Muscle layer of colon (tissue), 2 donors: Measurements from ENCODE around the gene RTKN2.

Experiments used
- H3K27ac ChIP-seq: one replicate; pipeline ENCODE4 v1.7.0; 2013; ENCODE audit warnings: low read depth, mild to moderate bottlenecking, low read length, moderate library complexity
- H3K27me3 ChIP-seq, 2 donors: one replicate each; pipeline ENCODE4 v1.7.0; 2013; ENCODE audit warnings: low read length in 2 of 2, mild to moderate bottlenecking in 2 of 2; ENCODE audit not compliant: insufficient read depth in 2 of 2, control insufficient read depth in 1 of 2
- H3K36me3 ChIP-seq: one replicate; pipeline ENCODE4 v1.7.0; 2013; ENCODE audit warnings: mild to moderate bottlenecking, low read length; ENCODE audit not compliant: insufficient read depth
- H3K4me1 ChIP-seq: one replicate; pipeline ENCODE4 v1.7.0; 2013; ENCODE audit warnings: mild to moderate bottlenecking, low read length; ENCODE audit not compliant: insufficient read depth
- H3K4me3 ChIP-seq, 2 donors: one replicate each; pipeline ENCODE4 v1.7.0; 2013; ENCODE audit warnings: low read length in 2 of 2, low read depth in 1 of 2, mild to moderate bottlenecking in 1 of 2, moderate library complexity in 1 of 2
- H3K9ac ChIP-seq: one replicate; pipeline ENCODE4 v1.7.0; 2013; ENCODE audit warnings: low read length
- H3K9me3 ChIP-seq: one replicate; pipeline ENCODE4 v1.7.0; 2013; ENCODE audit warnings: mild to moderate bottlenecking, low read length
- donor health status: abdominal sarcoma.
- donor health status: Adenocarcinoma of cecum.

RTKN2 gene

DNA sequence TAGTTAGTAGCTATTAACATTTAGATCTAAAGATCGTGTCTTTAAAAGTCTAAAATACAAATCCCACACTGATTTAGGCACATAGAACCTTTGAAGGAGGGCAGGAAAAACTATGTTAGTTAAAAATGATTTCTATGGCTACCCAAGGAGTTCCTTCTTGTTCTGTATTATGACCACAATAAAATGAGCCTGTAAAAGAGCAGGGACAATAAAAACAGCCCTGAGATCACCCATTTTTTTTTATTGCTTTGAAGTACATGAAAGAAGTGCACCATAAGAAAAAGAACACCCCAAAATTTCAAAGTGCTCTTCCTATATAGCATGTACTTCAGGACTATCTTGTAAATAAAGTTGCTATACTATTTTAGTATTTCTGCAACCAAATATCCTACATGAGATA is 29.8 kb downstream of the RTKN2 start:
- H3K36me3 ChIP-seq = no peaks in the 10 kb centered on the region
- peaks cover 8% of the 10 kb centered on the region for H3K4me1 ChIP-seq
- no peak overlapping the region for H3K9ac ChIP-seq
- H3K9me3 ChIP-seq = no peaks in the 10 kb centered on the region
- no peak overlapping the region for H3K27ac ChIP-seq
- H3K27me3 ChIP-seq = no peaks in the 10 kb centered on the region
- no peak overlapping the region for H3K4me3 ChIP-seq

DNA sequence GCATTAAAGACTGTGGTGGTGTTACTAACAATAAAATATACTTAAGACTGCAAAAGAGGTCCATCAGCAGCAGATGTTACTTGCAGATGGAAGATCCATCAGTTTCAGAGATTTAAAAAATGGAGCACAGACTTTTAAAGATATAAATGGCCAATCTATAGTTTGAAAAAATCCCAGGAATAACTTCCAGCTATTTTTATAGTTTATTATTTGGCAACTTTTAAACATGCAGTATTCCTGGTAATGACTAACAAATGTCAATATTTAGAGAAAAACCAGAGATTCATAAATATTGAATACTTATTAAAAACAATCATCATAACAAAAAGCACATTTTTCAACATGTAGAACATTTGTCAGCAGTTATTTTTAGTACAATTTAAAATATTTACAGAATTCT is 30.7 kb downstream of the RTKN2 start:
- Histone ChIP-seq H3K27ac (no peak overlapping the region), H3K9me3 (no peaks in the 10 kb centered on the region), H3K27me3 (no peaks in the 10 kb centered on the region), H3K9ac (no peak overlapping the region), H3K4me3 (no peak overlapping the region), H3K4me1 (no peaks in the 10 kb centered on the region), H3K36me3 (no peaks in the 10 kb centered on the region)

DNA sequence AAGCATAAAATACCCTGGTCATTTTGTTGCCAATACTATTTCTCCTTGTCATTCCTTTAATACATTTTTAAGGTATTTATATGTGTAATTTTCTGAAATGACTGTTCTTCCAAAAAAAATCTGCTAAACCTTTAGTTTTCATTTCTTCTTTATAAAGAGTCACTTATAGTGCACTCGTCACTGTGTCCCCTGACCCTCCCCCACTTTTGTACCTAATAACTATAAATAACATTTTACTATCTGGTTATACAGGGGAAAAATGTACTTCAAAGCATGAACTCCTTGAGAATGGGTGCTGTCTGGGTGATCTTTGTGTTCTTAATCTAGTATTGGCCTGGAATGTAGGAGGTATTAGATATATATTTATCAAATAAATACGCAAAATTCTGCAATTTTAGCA is 31.1 kb downstream of the RTKN2 start:
- Histone ChIP-seq H3K9ac (no peak overlapping the region), H3K4me1 (no peaks in the 10 kb centered on the region), H3K36me3 (no peaks in the 10 kb centered on the region), H3K9me3 (no peaks in the 10 kb centered on the region), H3K4me3 (no peak overlapping the region), H3K27me3 (no peaks in the 10 kb centered on the region), H3K27ac (no peak overlapping the region)

DNA sequence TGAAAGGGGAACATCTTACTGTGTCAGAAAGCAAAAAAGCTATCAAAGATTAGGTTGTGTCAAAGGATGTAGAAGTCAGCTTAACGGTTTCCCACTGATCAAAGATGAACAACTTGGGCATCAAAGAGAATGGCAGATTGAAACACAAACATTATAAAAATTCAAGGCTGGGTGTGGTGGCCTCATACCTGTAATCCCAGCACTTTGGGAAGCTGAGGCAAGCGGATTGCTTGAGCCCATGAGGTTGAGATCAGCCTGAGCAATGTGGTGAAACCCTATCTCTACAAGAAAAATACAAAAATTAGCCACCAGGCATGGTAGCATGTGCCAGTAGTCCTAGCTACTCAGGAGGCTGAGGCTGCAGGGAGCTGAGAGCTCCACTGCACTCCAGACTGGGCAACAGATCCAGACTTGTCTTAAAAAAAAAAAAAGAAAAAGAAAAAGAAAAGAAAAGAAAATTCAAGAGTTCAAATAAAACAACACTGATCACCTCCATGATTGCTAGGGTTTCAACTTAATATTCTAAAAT is 34.5 kb downstream of the RTKN2 start:
- H3K27ac ChIP-seq = no peak overlapping the region
- H3K4me1 ChIP-seq = no peaks in the 10 kb centered on the region
- H3K36me3 ChIP-seq = no peaks in the 10 kb centered on the region
- no peaks in the 10 kb centered on the region for H3K9me3 ChIP-seq
- H3K9ac ChIP-seq = no peak overlapping the region
- no peak overlapping the region for H3K4me3 ChIP-seq
- no peaks in the 10 kb centered on the region for H3K27me3 ChIP-seq

DNA sequence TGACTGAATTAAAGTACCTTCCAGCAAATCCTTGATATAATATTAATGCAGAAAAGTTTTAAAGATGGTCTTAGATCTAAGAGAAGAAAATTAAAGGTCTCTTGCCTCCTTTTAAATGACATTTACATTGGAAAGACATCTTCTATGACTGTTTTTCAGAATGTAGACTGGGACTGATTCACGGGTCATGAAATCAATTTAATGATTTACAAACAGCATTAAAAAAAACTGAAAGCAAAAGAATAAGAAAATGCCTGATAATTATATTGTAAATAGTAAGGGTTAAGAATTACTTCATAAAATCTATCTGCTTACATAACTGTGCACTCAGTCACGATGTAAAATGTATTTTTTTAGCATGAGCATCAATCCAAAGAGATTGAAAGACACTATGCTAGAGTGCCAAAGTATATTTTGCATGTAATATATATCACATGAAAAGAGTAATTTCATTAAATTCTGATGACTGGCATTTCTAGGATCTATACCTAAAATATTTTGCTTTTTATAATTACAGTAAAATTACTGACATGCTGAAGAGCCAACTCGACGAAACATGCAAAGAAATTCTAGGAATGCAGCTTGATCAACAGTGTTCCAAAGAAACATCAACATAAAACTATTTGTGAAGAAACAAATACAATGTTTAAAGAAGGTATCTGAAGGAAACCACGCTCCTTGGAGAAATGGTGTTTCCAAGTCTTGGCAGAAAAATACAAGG is 35.1 kb downstream of the RTKN2 start:
- H3K9me3 ChIP-seq = no peaks in the 10 kb centered on the region
- no peak overlapping the region for H3K4me3 ChIP-seq
- H3K9ac ChIP-seq = no peak overlapping the region
- no peaks in the 10 kb centered on the region for H3K4me1 ChIP-seq
- H3K36me3 ChIP-seq = no peaks in the 10 kb centered on the region
- H3K27me3 ChIP-seq = no peaks in the 10 kb centered on the region
- H3K27ac ChIP-seq = no peak overlapping the region

DNA sequence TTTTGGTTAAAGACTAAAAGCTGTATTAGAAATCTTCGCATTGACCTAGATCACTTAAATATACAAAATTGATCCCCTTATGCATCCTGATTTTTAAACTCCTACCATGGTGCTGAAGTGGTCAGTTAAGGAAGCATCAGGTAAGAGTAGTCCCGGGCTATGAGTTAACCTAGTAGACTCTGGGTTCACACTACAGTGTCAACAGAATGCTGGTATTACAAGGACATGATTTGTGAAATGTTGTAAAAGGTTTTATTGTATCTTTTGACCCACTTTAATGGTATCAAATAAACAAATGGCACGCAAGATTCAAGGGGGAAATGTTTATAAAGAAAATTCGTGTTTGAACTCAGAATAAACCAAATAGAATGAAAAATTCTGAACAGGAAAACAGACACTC is 36.8 kb downstream of the RTKN2 start:
- Histone ChIP-seq H3K27ac (no peak overlapping the region), H3K27me3 (no peaks in the 10 kb centered on the region), H3K4me1 (no peaks in the 10 kb centered on the region), H3K36me3 (no peaks in the 10 kb centered on the region), H3K4me3 (no peak overlapping the region), H3K9me3 (no peaks in the 10 kb centered on the region), H3K9ac (no peak overlapping the region)

DNA sequence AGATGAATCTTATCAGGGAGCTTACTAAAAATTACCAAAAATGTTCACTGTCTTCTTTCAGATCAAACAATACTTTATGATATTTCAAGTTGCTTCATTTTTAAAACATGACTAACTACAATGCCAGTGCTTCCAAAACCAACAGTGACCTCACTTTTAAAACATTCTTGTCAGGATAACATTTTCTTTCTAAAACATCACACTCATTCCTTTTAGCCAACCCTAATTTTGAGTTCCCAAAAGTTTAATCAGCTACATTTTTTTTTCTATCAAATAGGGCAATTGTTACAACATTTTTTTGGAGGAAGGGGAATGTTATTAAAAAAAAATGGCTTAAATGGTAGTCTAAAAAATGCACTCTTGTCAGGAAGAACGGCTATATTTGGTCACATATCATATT is 37.3 kb downstream of the RTKN2 start:
- no peak overlapping the region for H3K4me3 ChIP-seq
- no peaks in the 10 kb centered on the region for H3K4me1 ChIP-seq
- H3K9me3 ChIP-seq = no peaks in the 10 kb centered on the region
- H3K27ac ChIP-seq = no peak overlapping the region
- no peak overlapping the region for H3K9ac ChIP-seq
- H3K27me3 ChIP-seq = no peaks in the 10 kb centered on the region
- H3K36me3 ChIP-seq = no peaks in the 10 kb centered on the region

DNA sequence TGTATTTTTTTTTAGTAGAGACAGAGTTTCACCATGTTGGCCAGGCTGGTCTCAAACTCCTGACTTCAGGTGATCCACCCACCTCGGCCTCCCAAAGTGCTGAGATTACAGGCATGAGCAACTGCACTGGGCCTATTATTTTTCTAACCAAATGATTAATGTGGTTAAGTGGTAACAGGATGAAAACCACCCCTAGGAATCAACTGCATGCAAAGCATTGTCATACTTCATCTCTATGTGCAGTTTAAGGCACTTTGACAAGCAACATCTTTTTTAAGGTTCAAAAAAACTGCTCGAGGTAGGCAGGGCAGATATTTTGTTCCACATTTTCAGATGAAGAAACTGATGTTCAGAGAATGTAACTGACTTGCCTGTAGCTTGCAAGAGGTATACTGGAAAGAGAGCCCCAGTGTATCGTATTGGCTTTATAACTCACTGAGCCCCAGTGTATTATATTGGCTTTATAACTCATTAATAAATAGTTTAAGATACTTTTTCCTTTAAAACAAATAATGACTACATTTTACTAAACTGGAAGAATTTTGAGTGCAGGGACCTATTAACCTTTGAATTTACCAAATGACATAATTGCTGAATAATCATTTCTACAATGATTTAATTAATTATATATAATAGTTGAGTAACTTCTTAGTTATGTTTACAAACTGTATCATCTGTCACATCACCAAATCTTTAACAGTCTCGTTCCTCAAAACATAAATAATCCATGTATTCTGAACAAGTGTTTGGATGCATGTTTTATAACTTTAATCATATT is 38.1 kb downstream of the RTKN2 start:
- no peaks in the 10 kb centered on the region for H3K27me3 ChIP-seq
- no peaks in the 10 kb centered on the region for H3K4me1 ChIP-seq
- H3K4me3 ChIP-seq = no peak overlapping the region
- no peaks in the 10 kb centered on the region for H3K9me3 ChIP-seq
- no peaks in the 10 kb centered on the region for H3K36me3 ChIP-seq
- H3K9ac ChIP-seq = no peak overlapping the region
- no peak overlapping the region for H3K27ac ChIP-seq

DNA sequence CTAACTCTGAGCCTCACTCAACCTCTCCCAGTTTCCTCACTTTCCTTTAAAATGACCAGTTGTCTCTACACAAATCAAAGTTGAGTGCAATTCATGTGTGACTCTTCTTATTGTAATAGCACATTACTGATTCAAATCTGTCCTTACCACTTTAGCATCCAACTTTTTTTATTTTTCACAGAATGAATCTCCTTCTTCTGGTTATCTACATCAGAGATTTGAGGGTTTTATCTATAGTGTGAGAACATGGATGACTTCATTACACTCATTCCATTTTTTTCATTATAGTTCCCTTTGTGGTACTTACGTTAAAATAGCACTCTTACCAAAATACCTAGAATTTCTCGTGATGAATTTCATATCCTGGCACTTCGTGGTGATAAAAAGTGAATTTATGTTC is 43.3 kb downstream of the RTKN2 start:
- Histone ChIP-seq H3K4me1 (no peaks in the 10 kb centered on the region), H3K9me3 (no peaks in the 10 kb centered on the region), H3K9ac (no peak overlapping the region), H3K27ac (no peak overlapping the region), H3K36me3 (no peaks in the 10 kb centered on the region), H3K4me3 (no peak overlapping the region), H3K27me3 (no peaks in the 10 kb centered on the region)

DNA sequence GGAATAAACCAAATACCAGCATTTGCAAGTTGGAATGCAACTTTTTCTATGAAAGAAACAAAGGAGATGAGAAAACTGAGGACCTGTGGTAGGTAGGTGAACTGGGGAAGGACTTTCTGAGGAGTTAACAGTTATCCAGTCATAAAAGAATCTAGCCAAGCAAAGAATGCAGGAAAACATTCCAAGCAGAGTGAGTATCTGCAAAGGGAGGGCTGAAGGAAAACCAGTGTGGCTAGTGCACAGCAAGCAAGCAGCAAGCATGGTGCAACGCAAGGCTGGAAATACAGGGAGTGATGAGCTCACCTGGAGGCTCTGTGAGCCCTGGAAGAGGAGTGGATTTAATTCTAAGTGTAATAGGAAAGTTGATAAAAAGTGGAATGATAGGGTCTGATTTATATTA is 44.0 kb downstream of the RTKN2 start:
- Histone ChIP-seq H3K9me3 (no peaks in the 10 kb centered on the region), H3K4me3 (no peak overlapping the region), H3K27ac (no peak overlapping the region), H3K27me3 (no peaks in the 10 kb centered on the region), H3K9ac (no peak overlapping the region), H3K4me1 (no peaks in the 10 kb centered on the region), H3K36me3 (no peaks in the 10 kb centered on the region)

DNA sequence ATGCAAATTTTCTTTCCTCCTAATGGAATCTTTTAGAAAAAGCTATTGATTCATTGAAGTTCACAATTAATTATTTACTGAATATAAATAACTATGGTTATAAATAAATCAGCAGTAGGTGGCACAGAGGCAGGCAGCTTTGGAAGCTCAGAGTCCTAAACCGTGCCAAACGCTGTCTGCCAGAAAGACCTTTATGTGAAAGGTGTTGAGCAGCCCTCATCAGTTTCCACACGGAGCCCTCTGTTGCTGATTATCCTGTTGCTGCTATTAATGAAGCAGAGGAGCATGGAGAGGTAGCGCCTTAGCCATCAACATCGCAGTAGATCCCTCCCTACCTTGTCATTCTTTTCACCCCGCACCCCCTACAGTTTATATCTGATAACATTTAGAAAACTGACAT is 51.0 kb downstream of the RTKN2 start:
- no peaks in the 10 kb centered on the region for H3K4me1 ChIP-seq
- no peaks in the 10 kb centered on the region for H3K27me3 ChIP-seq
- no peaks in the 10 kb centered on the region for H3K36me3 ChIP-seq
- no peaks in the 10 kb centered on the region for H3K9me3 ChIP-seq
- H3K9ac ChIP-seq = no peak overlapping the region
- H3K27ac ChIP-seq = no peak overlapping the region
- H3K4me3 ChIP-seq = no peak overlapping the region
